GM04503 (cell line): Measurements from ENCODE around the gene TREM1.
"Not testable (repeated sequence)": the region's sequence is repeated elsewhere in the genome, so short reads cannot be mapped to it uniquely, and the experiment has no call there.

Experiments used
- DNase-seq: peaks from one replicate; pipeline ENCODE4 v3.0.0-alpha.2; 2012; ENCODE audit warnings: low read depth

The TREM1 gene

GRCh38 chr6:41297248-41297647, 10.8 kb upstream of the TREM1 start:
- DNase-seq, result not testable (repeated sequence)

GRCh38 chr6:41294214-41294872, 7.9 kb upstream of the TREM1 start:
- DNase-seq, result no peak

GRCh38 chr6:41291717-41292116, 5.2 kb upstream of the TREM1 start:
- no peak for DNase-seq

GRCh38 chr6:41289815-41290214, 3.3 kb upstream of the TREM1 start:
- DNase-seq, result no peak

GRCh38 chr6:41288754-41289129, 2.3 kb upstream of the TREM1 start:
- DNase-seq, result no peak

- DNase-seq, result no peak
These were observed 1.7 kb upstream of the TREM1 start for GRCh38 chr6:41288030-41288753.

- DNase-seq, result peak; percentile 23
These were observed 1.8 kb downstream of the TREM1 start for GRCh38 chr6:41284726-41285125.

- DNase-seq, result no peak
These were observed 2.9 kb downstream of the TREM1 start for GRCh38 chr6:41283600-41283999.

- DNase-seq, result no peak
These were observed 6.0 kb downstream of the TREM1 start for GRCh38 chr6:41280381-41281057.

- DNase-seq, result no peak
These were observed 7.6 kb downstream of the TREM1 start for GRCh38 chr6:41278699-41279405.

GRCh38 chr6:41277605-41278004, 8.9 kb downstream of the TREM1 start:
- no peak for DNase-seq

GRCh38 chr6:41275489-41275888, 11.0 kb downstream of the TREM1 start:
- no peak for DNase-seq

- no peak for DNase-seq
These were observed 12.2 kb downstream of the TREM1 start for GRCh38 chr6:41274256-41274655.

- DNase-seq, result no peak
These were observed 12.8 kb downstream of the TREM1 start for GRCh38 chr6:41273714-41274113.

GRCh38 chr6:41272591-41273240, 13.8 kb downstream of the TREM1 start:
- no peak for DNase-seq

- no peak for DNase-seq
These were observed 14.5 kb downstream of the TREM1 start for GRCh38 chr6:41271901-41272395.

- DNase-seq, result no peak
These were observed 16.8 kb downstream of the TREM1 start for GRCh38 chr6:41269716-41270115.

- no peak for DNase-seq
These were observed 17.3 kb downstream of the TREM1 start for GRCh38 chr6:41269166-41269565.

GRCh38 chr6:41268478-41268877, 18.0 kb downstream of the TREM1 start:
- DNase-seq, result no peak

GRCh38 chr6:41266541-41266940, 19.9 kb downstream of the TREM1 start:
- DNase-seq, result no peak

- no peak for DNase-seq
These were observed 23.2 kb downstream of the TREM1 start for GRCh38 chr6:41263267-41263666.

GRCh38 chr6:41262401-41262800, 24.1 kb downstream of the TREM1 start:
- DNase-seq, result no peak
